ENCODE measurements around the gene HEATR5B. TPM values are rescaled to one million over a fixed set of nuclear protein-coding genes. Genes with fewer than 3 reads are reported as not detected.

The HEATR5B gene
- total RNA-seq, 1 donor from 2014 or later: 25.9 TPM

DNA sequence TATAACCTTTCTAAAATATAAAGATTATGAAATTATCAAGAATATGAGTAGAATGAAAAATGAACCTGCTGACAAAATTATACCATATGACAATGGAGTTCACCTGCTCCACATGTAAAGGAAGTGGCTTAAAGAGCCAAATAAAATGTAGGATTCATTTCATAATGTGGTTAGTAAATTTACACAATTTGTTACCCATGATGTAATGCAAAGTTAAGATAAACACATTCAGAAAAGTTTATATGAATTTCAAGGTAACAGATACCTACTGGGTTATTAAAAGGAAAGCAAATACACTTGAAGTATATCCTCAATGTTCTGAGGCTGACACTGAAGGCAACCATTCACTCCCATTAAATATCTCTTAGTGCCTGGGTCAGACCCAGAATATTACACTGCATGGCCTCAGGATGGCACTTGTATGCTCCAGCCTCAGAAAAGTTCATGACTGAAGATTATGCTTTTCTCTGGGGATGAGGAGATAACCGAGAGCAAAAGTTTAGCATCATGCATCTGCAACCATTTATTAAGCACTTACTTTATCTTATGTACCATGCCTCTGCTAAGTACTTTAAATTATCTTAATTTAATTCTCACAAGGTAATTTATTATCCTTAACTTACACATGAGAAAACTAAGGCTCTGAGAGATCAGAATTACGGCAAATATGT, 124.0 kb downstream of the HEATR5B start:
- Histone ChIP-seq H3K27me3 (ENCODE audit: control insufficient read depth, insufficient read depth, low read length) (no peaks in the 10 kb centered on the region), H3K4me3 (ENCODE audit: low read depth, low read length) (no peak overlapping the region), H3K36me3 (ENCODE audit: control insufficient read depth, insufficient read depth, low read length) (no peaks in the 10 kb centered on the region)
- DNase-seq (ENCODE audit: low read depth): no peak
- TF ChIP-seq, protein P1, sequence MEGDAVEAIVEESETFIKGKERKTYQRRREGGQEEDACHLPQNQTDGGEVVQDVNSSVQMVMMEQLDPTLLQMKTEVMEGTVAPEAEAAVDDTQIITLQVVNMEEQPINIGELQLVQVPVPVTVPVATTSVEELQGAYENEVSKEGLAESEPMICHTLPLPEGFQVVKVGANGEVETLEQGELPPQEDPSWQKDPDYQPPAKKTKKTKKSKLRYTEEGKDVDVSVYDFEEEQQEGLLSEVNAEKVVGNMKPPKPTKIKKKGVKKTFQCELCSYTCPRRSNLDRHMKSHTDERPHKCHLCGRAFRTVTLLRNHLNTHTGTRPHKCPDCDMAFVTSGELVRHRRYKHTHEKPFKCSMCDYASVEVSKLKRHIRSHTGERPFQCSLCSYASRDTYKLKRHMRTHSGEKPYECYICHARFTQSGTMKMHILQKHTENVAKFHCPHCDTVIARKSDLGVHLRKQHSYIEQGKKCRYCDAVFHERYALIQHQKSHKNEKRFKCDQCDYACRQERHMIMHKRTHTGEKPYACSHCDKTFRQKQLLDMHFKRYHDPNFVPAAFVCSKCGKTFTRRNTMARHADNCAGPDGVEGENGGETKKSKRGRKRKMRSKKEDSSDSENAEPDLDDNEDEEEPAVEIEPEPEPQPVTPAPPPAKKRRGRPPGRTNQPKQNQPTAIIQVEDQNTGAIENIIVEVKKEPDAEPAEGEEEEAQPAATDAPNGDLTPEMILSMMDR (IDR thresholded peaks at IDR 0.05; ENCODE audit: insufficient read depth, low read length, poor library complexity, severe bottlenecking): no peak

GRCh38 chr2:36954977-36955607, 129.1 kb downstream of the HEATR5B start:
- H3K4me3 ChIP-seq (ENCODE audit: low read depth, low read length): no peak overlapping the region
- H3K27me3 ChIP-seq (ENCODE audit: control insufficient read depth, insufficient read depth, low read length): no peaks in the 10 kb centered on the region
- DNase-seq (ENCODE audit: low read depth): no peak
- H3K36me3 ChIP-seq (ENCODE audit: control insufficient read depth, insufficient read depth, low read length): no peaks in the 10 kb centered on the region
- TF ChIP-seq, protein P1 (IDR thresholded peaks at IDR 0.05; ENCODE audit: insufficient read depth, low read length, poor library complexity, severe bottlenecking): no peak

DNA sequence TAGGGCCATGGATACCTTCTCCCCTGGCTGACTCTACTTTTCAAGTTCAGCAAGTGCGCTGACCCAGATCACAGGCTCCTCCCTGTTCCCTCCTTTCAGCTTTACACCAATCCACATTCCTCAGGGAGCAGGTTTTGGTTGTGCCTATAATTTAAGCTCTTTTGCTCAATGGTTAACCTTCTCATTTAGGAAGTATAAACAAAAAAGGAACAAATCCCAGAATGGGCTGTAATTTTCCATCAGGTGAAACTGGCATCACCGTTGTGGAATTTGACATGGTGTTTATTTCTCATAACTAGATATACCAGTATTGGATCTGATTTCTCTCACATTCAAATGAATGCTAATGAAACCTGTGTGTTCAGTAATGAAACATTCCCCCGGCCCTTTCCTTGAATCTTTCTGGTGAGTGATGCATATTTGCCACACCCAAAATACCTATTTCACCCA, 131.4 kb downstream of the HEATR5B start:
- Histone ChIP-seq H3K36me3 (ENCODE audit: control insufficient read depth, insufficient read depth, low read length) (no peaks in the 10 kb centered on the region), H3K27me3 (ENCODE audit: control insufficient read depth, insufficient read depth, low read length) (no peaks in the 10 kb centered on the region), H3K4me3 (ENCODE audit: low read depth, low read length) (no peak overlapping the region)
- TF ChIP-seq, protein P1 (IDR thresholded peaks at IDR 0.05; ENCODE audit: insufficient read depth, low read length, poor library complexity, severe bottlenecking): no peak
- no peak for DNase-seq (ENCODE audit: low read depth)

GRCh38 chr2:36951574-36951973, 132.6 kb downstream of the HEATR5B start:
- no peak for DNase-seq (ENCODE audit: low read depth)
- TF ChIP-seq, protein P1 (IDR thresholded peaks at IDR 0.05; ENCODE audit: insufficient read depth, low read length, poor library complexity, severe bottlenecking): no peak
- H3K4me3 ChIP-seq (ENCODE audit: low read depth, low read length): no peak overlapping the region
- no peaks in the 10 kb centered on the region for H3K36me3 ChIP-seq (ENCODE audit: control insufficient read depth, insufficient read depth, low read length)
- H3K27me3 ChIP-seq (ENCODE audit: control insufficient read depth, insufficient read depth, low read length): no peaks in the 10 kb centered on the region

DNA sequence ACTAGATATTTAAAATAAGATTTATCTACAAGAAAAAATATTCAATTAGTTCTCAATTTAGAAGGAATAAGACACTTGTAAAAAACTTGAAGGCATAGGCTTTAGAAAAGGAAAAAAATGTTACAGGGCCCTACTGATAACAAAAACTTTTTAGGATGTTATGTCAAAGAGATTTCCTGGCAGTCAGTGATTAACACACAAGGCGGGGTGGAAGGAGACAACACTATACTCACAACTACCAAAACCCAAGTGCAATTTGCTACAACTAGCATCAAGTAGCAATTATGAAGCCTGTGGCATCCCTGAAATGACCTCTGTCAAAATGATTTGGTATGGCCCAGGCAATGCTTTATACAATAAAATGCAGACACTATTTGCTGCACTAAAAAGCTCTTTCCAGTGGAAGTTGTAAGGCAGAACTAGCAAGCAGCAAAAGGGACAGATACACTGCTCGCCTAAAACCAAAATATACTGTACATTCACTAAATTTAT, 133.1 kb downstream of the HEATR5B start:
- DNase-seq (ENCODE audit: low read depth): no peak
- H3K27me3 ChIP-seq (ENCODE audit: control insufficient read depth, insufficient read depth, low read length): no peaks in the 10 kb centered on the region
- no peak overlapping the region for H3K4me3 ChIP-seq (ENCODE audit: low read depth, low read length)
- TF ChIP-seq, protein P1 (IDR thresholded peaks at IDR 0.05; ENCODE audit: insufficient read depth, low read length, poor library complexity, severe bottlenecking): no peak
- H3K36me3 ChIP-seq (ENCODE audit: control insufficient read depth, insufficient read depth, low read length): no peaks in the 10 kb centered on the region

Measured in kidney epithelial cell (primary cell).